T-helper 2 cell treated with Interferon-gamma antibody and Interleukin-4, amounts not matched to agents 5 μg/mL and 100 μg/mL, for 36 hours (primary cell): ENCODE results near the gene FMN1.

Source experiments
- DNase-seq: peaks from one replicate; pipeline ENCODE4 v3.0.0; 2021; ENCODE audit warnings: low spot score
- H3K27ac Mint-ChIP-seq: one replicate; pipeline ENCODE4 v1.8.0; 2021; ENCODE audit warnings: mild to moderate bottlenecking, mixed read lengths
- H3K27me3 Mint-ChIP-seq: one replicate; pipeline ENCODE4 v1.8.0; 2021; ENCODE audit warnings: low read depth, mixed read lengths
- H3K36me3 Mint-ChIP-seq: one replicate; pipeline ENCODE4 v1.8.0; 2021; ENCODE audit warnings: low read depth, mixed read lengths
- H3K4me1 Mint-ChIP-seq: one replicate; pipeline ENCODE4 v1.8.0; 2021; ENCODE audit warnings: low read depth, mixed read lengths
- H3K4me3 Mint-ChIP-seq: one replicate; pipeline ENCODE4 v1.8.0; 2022; ENCODE audit warnings: mild to moderate bottlenecking, moderate library complexity, mixed read lengths
- H3K9me3 Mint-ChIP-seq: one replicate; pipeline ENCODE4 v1.8.0; 2021; ENCODE audit warnings: mixed read lengths

Gene FMN1

DNA sequence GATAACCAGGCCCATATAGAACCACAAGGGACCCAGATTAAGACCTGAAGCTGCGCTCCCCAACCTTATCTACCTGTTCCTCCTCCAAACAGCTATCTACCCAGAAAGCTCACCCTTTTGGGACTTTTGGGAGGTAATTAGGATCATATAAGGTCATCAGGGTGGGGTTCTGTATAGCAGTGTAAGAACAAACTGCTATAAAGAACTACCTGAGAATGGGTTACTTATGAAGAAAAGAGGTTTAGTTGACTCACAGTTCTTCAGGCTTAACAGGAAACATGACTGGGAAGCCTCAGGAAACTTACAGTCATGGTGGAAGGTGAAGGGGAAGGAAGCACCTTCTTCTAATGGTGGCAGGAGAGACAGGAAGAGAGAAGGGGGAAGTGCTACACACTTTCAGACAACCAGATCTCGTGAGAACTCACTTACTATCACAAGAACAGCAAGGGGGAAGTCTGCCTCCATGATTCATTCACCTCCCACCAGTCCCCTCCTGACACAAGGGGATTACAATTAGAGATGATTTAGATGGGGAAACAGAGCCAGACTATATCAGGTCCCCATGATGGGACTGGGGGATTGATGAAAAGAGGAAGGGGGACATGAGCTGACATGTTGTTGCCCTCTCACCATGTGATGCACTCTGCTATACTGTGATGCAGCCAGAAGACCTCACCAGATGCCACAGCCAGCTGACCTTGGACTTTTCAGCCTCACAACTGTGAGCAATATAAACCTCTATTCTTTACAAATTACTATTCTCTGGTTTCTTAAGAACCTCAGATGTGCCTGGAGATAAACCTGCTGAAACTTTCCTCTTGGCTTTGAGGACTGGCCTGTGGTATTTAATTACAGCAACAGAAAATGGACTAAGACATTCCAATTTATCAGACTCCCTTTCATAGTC is 15.3 kb upstream of the FMN1 start:
- no peak overlapping the region for H3K4me3 Mint-ChIP-seq
- H3K4me1 Mint-ChIP-seq: peaks cover 15% of the 10 kb centered on the region
- no peak overlapping the region for H3K27ac Mint-ChIP-seq
- peaks cover 4% of the 10 kb centered on the region for H3K9me3 Mint-ChIP-seq
- DNase-seq: no peak
- H3K27me3 Mint-ChIP-seq: peaks cover 14% of the 10 kb centered on the region
- H3K36me3 Mint-ChIP-seq: peaks cover 1% of the 10 kb centered on the region

DNA sequence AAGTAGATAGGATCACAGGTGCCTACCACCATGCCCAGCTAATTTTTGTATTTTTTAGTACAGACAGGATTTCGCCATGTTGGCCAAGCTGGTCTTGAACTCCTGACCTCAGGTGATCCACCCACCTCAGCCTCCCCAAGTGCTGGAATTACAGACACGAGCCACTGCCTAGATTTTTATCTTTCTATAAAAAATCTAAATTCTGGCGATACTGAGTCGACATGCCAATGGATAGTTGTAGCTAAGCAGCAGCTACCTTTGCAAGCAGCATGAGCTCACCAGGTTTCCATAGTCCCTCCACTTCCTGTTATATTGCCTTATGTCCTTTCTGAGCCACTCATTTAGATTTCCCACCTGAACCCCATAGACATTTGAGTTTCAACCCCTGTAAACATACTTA is 13.1 kb upstream of the FMN1 start:
- Mint-ChIP-seq H3K27me3 (peaks cover 17% of the 10 kb centered on the region), H3K4me3 (no peak overlapping the region), H3K4me1 (peaks cover 23% of the 10 kb centered on the region), H3K36me3 (peaks cover 1% of the 10 kb centered on the region), H3K27ac (no peak overlapping the region), H3K9me3 (peaks cover 4% of the 10 kb centered on the region)
- no peak for DNase-seq

DNA sequence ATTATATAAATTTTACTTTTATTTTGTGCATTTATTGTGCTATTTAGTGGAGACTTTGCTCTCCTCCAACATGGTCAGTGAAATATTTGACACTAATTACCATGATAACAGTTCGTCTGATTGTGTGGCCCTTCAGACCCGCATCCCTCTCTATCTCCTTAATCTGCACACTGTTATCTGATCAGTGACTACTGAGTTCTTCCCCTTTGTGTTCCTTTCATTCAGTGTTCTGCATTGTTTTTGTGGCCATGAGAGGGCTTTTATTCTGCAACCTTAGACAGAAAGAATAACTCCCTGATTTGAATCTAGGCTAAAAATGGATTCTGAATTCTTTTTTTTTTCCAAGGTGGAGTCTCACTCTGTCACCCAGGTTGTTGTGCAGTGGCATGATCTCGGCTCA is 11.9 kb upstream of the FMN1 start:
- Mint-ChIP-seq H3K4me1 (peaks cover 34% of the 10 kb centered on the region), H3K27me3 (peaks cover 13% of the 10 kb centered on the region), H3K36me3 (peaks cover 1% of the 10 kb centered on the region), H3K9me3 (peaks cover 4% of the 10 kb centered on the region), H3K4me3 (no peak overlapping the region), H3K27ac (no peak overlapping the region)
- DNase-seq: no peak

GRCh38 chr15:33204926-33205325 is 10.4 kb upstream of the FMN1 start:
- Mint-ChIP-seq H3K36me3 (no peaks in the 10 kb centered on the region), H3K9me3 (peaks cover 4% of the 10 kb centered on the region)
- DNase-seq: peak; percentile 18

GRCh38 chr15:33204087-33204486 is 9.6 kb upstream of the FMN1 start:
- peaks cover 29% of the 10 kb centered on the region for H3K27me3 Mint-ChIP-seq
- peak overlapping the region; percentile 5 for H3K27ac Mint-ChIP-seq
- no peak overlapping the region for H3K4me3 Mint-ChIP-seq
- DNase-seq: no peak
- H3K4me1 Mint-ChIP-seq: peaks cover 36% of the 10 kb centered on the region
- peaks cover 4% of the 10 kb centered on the region for H3K9me3 Mint-ChIP-seq
- no peaks in the 10 kb centered on the region for H3K36me3 Mint-ChIP-seq

More at GRCh38 chr15:33204926-33205325, 10.4 kb upstream of the FMN1 start:
- Mint-ChIP-seq H3K4me1 (peaks cover 39% of the 10 kb centered on the region), H3K27ac (peak overlapping the region; percentile 11), H3K4me3 (no peak overlapping the region), H3K27me3 (peaks cover 21% of the 10 kb centered on the region)

GRCh38 chr15:33201491-33202231 is 7.1 kb upstream of the FMN1 start:
- Mint-ChIP-seq H3K36me3 (no peaks in the 10 kb centered on the region), H3K27ac (peak overlapping the region; percentile 83), H3K27me3 (peaks cover 36% of the 10 kb centered on the region), H3K9me3 (no peaks in the 10 kb centered on the region), H3K4me1 (peaks cover 36% of the 10 kb centered on the region), H3K4me3 (peak overlapping the region; percentile 85)
- DNase-seq: peak; percentile 72

- Mint-ChIP-seq H3K27me3 (peaks cover 41% of the 10 kb centered on the region), H3K27ac (no peak overlapping the region), H3K4me1 (peaks cover 36% of the 10 kb centered on the region), H3K4me3 (no peak overlapping the region), H3K36me3 (no peaks in the 10 kb centered on the region), H3K9me3 (no peaks in the 10 kb centered on the region)
- DNase-seq: no peak
These were observed 6.4 kb upstream of the FMN1 start for GRCh38 chr15:33200903-33201302.

DNA sequence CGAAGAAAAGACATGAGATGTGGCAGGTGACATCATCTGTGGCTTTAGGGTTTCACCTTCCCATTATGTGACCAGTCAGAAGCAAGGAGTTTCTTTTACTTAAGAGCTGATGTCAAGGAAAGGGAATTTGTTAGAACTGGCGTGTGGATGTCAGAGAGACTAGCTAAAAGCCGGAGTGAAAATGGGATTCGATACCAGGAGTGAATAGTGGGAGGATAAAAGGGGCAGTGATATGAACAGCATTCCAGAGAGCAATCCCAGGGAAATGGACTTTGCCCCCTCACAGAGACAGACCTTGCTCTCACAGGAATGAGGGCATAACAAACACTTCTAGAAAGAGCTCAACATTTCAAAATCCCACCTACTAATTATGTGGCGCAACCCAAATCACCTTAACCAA is 5.9 kb upstream of the FMN1 start:
- H3K27me3 Mint-ChIP-seq: peaks cover 43% of the 10 kb centered on the region
- no peaks in the 10 kb centered on the region for H3K9me3 Mint-ChIP-seq
- peak overlapping the region; percentile 5 for H3K4me3 Mint-ChIP-seq
- peaks cover 38% of the 10 kb centered on the region for H3K4me1 Mint-ChIP-seq
- no peak overlapping the region for H3K27ac Mint-ChIP-seq
- no peaks in the 10 kb centered on the region for H3K36me3 Mint-ChIP-seq
- DNase-seq: no peak

DNA sequence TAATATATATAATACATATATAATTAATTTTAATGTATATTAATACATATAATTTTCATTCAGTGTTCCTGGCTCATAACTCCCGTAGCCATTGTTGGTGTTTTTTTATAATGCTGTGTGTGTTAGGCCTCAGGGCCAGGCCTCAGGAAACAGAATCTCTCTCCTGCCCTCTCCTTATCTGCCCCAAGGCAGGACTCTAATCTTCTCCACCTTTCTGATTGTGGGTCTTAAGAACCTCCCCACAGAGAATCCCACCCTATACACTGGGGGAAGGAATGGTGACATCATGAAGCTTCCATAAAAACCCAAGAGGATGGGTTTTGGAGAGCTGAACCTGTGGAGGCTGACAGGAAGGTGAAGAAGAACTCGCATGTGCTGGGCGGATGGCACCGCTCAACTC is 4.0 kb upstream of the FMN1 start:
- Mint-ChIP-seq H3K4me3 (no peak overlapping the region), H3K27me3 (peaks cover 53% of the 10 kb centered on the region), H3K27ac (no peak overlapping the region), H3K9me3 (no peaks in the 10 kb centered on the region), H3K4me1 (peaks cover 33% of the 10 kb centered on the region), H3K36me3 (no peaks in the 10 kb centered on the region)
- DNase-seq: no peak

DNA sequence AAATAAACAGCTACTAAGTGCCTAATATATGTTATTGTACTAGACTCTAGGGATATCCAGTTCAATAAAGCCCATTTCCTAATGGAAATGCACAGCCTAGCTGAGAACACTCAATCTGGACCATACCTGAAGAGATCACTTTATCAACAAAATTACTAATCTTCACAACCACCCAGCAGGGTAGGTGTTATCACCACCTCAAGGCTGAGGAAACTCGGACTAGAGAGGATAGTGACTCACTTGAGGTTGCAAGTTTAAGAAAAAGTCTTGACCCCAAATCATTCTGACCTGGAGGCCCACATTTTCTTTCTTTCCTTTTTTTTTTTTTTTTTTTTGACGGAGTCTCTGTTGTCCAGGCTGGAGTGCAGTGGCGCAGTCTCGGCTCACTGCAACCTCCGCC is 3.1 kb upstream of the FMN1 start:
- Mint-ChIP-seq H3K9me3 (no peaks in the 10 kb centered on the region), H3K4me1 (peaks cover 31% of the 10 kb centered on the region), H3K4me3 (no peak overlapping the region), H3K27me3 (peaks cover 62% of the 10 kb centered on the region), H3K36me3 (no peaks in the 10 kb centered on the region), H3K27ac (no peak overlapping the region)
- DNase-seq: no peak

DNA sequence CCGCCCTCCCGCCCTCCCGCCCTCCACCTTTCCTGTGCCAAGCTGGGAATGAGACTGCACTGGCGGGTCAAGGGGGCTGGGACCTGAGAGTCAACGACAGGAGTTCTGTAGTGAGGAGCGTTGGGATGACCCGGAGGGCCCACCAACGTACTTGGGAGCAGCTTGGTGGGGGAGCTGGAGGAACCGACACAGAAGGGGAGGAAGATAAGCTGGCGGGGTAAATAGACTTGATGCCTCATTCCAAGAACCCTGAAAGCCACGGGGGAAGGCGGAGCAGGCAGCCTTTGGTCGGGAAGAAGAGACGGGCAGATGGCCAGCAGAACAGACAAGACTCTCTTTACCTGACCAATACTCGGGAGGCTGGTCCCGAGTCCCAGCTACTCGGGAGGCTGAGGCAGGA is 277 bp downstream of the FMN1 start:
- H3K27ac Mint-ChIP-seq: no peak overlapping the region
- H3K36me3 Mint-ChIP-seq: no peaks in the 10 kb centered on the region
- peaks cover 19% of the 10 kb centered on the region for H3K4me1 Mint-ChIP-seq
- no peaks in the 10 kb centered on the region for H3K9me3 Mint-ChIP-seq
- H3K27me3 Mint-ChIP-seq: peaks cover 59% of the 10 kb centered on the region
- DNase-seq: no peak
- H3K4me3 Mint-ChIP-seq: peak overlapping the region; percentile 82

GRCh38 chr15:33191591-33191990 is 2.9 kb downstream of the FMN1 start:
- Mint-ChIP-seq H3K27ac (no peak overlapping the region), H3K4me3 (no peak overlapping the region), H3K4me1 (peaks cover 20% of the 10 kb centered on the region), H3K27me3 (peaks cover 63% of the 10 kb centered on the region), H3K9me3 (no peaks in the 10 kb centered on the region), H3K36me3 (no peaks in the 10 kb centered on the region)
- no peak for DNase-seq

GRCh38 chr15:33190539-33190938 is 4.0 kb downstream of the FMN1 start:
- DNase-seq: peak; percentile 50
- Mint-ChIP-seq H3K27me3 (peaks cover 56% of the 10 kb centered on the region), H3K4me1 (peaks cover 26% of the 10 kb centered on the region)

GRCh38 chr15:33188641-33189257 is 5.8 kb downstream of the FMN1 start:
- Mint-ChIP-seq H3K9me3 (no peaks in the 10 kb centered on the region), H3K4me1 (peaks cover 16% of the 10 kb centered on the region), H3K4me3 (no peak overlapping the region), H3K27me3 (peaks cover 45% of the 10 kb centered on the region), H3K27ac (no peak overlapping the region), H3K36me3 (no peaks in the 10 kb centered on the region)
- DNase-seq: no peak

More at GRCh38 chr15:33190539-33190938, 4.0 kb downstream of the FMN1 start:
- Mint-ChIP-seq H3K27ac (no peak overlapping the region), H3K9me3 (no peaks in the 10 kb centered on the region), H3K4me3 (no peak overlapping the region), H3K36me3 (no peaks in the 10 kb centered on the region)
